HG03159 (cell line): ENCODE results near the gene DENND1A.

Experiments used
- ATAC-seq: cut with Tn5 transposase; IDR thresholded peaks from one replicate; pipeline ENCODE4 v1.9.1; 2021; ENCODE audit warnings: mild to moderate bottlenecking, moderate library complexity; ENCODE audit not compliant: unreplicated experiment

Gene DENND1A

DNA sequence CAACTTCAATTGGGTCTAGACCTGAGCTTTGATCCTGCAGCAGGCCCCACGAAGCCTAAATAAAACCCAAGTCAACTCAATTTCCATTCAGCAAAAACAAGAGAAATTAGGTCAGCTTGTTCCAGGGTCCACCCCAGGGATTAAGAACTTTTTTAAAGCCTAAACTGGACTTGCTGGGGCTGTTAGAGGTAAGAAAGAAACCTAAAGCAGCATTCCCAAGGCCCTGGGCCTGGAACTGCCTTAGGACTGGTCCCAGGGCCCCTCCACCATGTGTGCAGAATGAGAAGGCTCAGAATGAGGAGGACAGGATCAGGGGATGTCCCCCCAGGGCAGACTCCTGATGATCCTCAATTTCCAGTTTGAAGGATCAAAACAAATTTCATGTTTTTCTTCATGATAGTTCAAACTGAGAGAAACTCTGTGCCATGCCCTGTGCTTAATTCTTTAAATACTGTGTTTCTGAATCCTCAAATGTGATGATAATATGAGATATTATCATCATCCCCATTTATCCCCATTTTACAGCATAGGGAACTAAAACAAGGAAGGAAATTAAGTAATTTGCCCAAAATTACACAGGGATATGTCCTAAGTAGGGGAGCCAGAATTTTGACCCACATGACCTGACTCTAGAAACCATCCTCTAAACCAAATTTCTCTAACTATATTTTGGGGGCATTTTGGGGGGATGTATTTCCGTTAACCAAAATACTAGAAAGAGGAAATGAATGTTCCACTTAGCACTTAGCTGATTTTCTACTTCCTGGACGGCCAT lies 64.5 kb downstream of the DENND1A start:
- no peak for ATAC-seq

GRCh38 chr9:123864251-123864650 lies 65.7 kb downstream of the DENND1A start:
- ATAC-seq, result no peak

DNA sequence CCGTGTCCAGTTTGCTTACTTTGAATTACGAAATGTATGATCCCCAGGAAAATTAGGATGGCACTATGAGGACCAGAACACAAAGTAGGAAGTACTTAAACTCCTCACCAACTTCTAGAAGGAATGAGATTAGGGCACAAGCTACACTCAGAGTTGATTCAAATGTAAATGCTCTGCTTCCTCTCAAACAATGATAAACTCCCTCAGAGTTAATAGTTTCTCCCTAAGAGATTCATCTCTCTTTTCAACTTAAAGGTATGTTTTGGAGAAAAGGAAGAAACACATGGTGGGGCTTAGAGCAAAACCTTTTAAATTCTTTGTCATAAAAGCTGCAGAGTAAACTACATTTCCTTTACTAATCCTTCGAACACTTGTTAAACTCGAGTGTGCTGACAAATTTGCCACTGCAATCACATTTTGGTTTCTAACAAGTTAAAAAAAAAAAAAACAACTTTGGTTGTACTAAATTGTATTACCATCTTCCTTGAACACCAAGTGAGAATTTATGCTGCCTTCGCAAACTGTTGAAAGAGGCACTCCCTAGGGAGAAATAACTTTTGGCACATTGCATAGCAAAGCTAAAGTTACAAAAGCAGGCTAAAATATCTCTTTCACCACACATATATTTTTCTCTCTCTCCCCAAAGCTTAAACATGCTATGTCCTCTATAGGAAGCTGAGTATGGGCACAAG lies 66.6 kb downstream of the DENND1A start:
- no peak for ATAC-seq

DNA sequence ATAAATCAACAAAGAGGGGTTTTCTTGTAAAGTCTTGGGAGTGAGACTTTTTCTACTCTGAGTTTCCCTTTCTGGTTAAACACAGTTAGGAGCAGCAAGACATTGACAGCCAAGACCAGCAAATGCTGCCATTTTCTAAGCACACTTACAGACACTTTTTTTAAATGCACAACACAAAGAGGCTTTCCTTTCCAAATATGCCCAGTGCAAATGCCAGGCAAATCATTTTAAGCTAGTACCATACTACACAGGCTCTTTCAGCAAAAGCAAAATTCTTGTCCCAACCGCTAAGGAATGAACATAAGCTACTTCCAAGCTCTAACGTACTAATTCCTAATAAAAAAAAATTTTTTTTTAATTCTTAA lies 68.2 kb downstream of the DENND1A start:
- ATAC-seq, result no peak

GRCh38 chr9:123861086-123861755 lies 68.7 kb downstream of the DENND1A start:
- ATAC-seq, result no peak

DNA sequence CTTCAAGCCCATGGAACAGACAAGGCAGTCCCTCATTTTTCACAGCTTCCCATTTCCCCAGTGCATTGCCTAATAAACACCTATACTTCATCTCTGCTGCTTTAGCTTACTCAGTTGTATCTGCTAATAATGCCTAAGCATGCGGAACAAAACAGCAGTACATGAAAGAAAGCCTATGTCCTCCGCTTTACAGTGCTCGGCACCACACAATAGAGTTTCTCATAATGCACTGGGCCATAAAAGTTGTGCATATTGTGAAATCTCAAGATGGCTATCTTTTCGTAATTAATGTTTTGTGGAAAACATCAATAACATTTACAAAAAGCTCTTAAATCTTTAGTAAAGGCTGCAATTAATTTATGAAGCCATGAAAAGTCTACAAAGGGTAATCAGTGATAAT lies 69.3 kb downstream of the DENND1A start:
- no peak for ATAC-seq

GRCh38 chr9:123852403-123852802 lies 77.5 kb downstream of the DENND1A start:
- no peak for ATAC-seq

GRCh38 chr9:123851851-123852250 lies 78.1 kb downstream of the DENND1A start:
- ATAC-seq, result no peak

GRCh38 chr9:123848447-123849085 lies 81.4 kb downstream of the DENND1A start:
- ATAC-seq, result no peak

- ATAC-seq, result no peak
These were observed 83.0 kb downstream of the DENND1A start for GRCh38 chr9:123846966-123847365.

DNA sequence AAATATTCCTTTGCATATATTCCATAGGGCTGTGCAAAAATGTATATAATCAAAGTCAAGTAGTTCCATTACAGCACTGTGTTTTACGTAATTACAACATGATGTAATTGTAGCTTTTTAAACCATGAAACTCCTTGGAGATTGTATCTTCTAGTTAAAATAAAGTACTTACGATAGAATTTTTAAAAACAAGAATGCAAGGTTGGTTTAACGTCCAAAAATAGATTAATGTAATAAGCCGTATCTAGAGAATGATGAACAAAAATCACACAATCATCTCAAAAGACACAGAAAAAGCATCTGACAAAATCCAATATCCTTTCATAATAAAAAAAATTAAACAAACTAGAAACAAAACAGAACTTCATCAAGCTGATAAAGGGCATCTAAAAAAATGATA lies 86.2 kb downstream of the DENND1A start:
- ATAC-seq, result no peak

DNA sequence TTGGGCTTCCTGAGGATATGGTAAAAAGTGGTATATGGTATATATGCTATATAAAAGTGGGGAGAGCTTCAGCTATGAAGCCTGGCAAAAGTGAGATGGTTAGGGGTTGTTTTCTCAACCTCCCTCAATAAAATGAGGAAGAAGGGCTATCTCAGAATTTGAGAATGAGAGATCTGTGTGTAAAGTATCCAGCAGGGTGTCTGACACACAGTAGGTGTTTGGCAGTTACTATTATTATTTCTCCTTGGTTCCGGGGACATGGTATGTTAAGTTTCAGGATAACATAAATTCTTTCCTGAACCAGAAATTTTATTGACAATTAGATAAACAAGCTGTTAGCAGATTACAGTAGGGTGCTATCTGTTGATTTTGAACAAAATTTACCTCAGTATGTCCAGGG lies 94.1 kb downstream of the DENND1A start:
- no peak for ATAC-seq

- ATAC-seq, result peak; percentile 84
These were observed 94.9 kb downstream of the DENND1A start for GRCh38 chr9:123834889-123835562.

- no peak for ATAC-seq
These were observed 95.6 kb downstream of the DENND1A start for GRCh38 chr9:123834218-123834888.

DNA sequence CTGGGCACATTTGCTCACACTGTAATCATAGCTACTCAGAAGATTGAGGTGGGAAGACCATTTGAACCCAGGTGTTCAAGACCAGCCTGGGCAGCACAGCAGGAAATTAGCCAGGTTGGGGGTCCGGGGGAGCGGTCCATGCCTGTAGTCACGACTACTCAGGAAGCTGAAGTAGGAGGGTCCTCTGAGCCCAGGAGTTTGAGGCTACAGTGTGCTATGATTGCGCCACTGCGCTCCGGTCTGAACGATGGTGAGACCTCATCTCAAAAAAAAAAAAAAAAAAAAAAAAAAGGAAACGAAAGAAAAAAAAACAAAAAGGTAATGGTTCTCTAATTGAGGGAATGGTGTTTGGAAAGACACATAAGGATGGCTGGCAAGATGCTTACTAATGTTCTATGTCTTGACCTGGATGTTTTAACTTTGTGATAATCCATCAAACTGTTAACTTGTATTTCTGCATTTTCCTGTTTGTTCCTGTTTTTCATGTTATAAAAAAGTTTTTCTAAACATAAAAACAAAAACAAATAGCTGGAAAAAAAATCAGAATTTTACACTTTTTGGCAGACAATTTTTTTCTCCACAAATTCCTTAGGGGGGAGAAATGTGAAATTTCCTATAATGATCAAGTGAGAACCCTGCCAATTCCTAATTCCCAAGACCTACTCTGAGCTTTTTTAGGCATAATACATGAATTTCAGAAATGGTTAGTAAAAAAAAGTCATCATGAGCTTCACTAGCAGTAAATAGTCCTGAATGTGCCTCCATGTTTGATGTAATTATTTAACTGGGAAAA lies 96.9 kb downstream of the DENND1A start:
- no peak for ATAC-seq

- ATAC-seq, result no peak
These were observed 97.8 kb downstream of the DENND1A start for GRCh38 chr9:123832176-123832575.

GRCh38 chr9:123828449-123828848 lies 101.5 kb downstream of the DENND1A start:
- ATAC-seq, result no peak

DNA sequence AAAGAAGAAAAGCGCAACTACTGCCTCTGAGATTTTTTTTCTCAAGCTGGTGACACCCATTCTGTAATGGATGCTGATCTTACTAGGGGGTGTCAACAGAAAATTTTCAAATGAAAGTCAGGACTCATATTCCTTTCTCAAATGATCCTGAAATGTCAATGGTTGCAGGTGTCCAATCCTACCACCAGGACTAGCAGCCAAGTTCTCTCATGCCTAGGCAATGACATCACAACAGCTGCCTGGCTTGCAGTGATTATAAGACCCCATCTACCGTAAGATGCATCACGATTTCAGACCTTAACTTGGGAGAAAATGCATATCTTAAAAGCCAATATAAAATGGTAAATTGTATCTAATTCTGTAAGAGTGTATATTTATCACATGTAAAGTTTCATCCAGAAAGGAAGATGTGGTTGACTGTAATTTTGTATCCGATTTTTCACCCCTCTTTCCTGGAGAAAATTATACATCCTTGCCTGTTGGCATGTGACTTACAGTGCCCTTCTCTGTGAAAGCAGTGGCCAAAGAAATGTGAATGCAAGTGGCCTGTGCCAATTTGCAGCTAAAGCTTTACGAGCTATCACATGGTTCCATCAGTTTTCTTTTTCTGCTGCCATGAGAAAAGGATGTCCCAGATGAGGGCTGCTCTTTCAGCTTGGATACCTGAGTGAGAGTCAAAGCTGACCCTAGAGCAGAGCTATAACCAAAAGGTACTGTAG lies 104.4 kb downstream of the DENND1A start:
- no peak for ATAC-seq
